Stimulated activated CD8-positive, alpha-beta memory T cell treated with anti-CD3 and anti-CD28 coated beads, Interleukin-4, amount 100 ng/mL, for 24 hours (primary cell): Measurements from ENCODE around the gene ANXA1.
"Not testable (repeated sequence)": the region's sequence is repeated elsewhere in the genome, so short reads cannot be mapped to it uniquely, and the experiment has no call there.

Experiments used
- DNase-seq: peaks from one replicate; pipeline ENCODE4 v3.0.0-alpha.2; 2020; ENCODE audit warnings: low read depth

Gene ANXA1

DNA sequence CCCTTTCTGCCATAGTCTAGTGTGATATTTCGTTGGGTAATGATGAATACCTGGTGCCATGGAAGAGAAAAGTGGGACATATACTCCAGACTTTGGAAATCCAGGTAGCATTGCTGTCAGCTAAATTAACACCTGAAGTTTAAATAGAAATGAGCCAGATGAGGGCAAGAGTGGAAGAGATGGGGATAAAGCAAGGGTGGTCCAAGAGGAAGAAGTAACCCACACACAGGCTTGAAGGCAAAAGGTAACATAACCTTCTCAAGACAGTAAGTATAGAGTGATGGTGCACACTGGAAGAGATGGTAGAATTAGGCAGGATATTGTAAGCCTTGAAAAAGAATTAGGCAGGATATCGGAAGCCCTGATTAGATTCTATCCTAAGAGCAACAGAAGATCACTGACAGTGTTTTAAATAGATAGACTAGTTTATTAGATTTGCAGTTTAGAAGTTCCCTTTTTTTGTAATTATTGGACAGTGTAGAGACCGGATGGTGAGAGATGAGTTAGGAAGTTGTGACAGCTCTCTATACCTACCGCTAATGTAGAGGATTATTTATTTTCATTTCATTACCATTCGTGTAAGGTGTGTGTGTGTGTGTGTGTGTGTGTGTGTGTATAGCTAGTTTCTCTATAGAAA is 16.8 kb downstream of the ANXA1 start:
- DNase-seq, result no peak

DNA sequence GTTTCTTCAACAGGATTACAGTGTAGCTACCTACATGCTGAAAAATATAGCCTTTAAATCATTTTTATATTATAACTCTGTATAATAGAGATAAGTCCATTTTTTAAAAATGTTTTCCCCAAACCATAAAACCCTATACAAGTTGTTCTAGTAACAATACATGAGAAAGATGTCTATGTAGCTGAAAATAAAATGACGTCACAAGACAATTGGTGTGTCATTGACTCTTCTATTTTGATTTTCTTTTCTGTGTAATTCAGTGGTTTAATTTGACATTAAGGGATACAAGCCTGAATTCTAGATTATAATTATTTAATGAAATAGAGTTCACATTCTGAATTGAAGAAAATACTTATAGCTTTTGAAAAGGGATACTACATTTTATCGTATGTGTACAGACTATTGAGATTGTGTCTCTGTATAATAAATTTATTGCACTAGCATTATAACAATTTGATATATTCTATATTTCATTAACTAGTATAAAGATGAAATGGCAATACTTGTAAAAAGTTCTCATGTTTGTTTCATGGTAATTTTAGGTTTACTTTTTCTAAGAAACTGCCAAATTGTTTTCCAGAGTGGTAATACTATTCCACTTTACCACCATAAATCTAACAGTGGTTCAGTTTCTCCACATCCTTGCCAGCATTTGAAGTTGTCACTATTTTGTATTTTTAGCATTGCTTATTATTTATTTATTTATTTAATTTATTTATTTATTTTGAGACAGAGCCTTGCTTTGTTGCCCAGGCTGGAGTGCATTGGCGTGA is 18.7 kb downstream of the ANXA1 start:
- no peak for DNase-seq

DNA sequence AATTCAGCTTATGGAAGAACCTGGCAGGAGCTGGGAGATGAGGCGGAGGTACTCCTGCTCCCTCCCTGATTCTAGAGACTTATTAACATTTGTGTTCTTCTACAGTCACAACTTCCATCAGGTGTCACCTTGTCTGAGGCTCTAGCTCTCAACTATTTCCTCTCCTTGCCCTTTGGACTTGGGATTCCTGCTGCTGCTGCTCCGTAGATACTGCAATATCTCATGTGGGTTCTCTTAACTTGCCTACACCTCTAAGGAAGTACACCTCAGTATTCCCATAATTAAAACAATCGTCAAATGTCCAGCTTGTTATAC is 21.2 kb downstream of the ANXA1 start:
- no peak for DNase-seq

DNA sequence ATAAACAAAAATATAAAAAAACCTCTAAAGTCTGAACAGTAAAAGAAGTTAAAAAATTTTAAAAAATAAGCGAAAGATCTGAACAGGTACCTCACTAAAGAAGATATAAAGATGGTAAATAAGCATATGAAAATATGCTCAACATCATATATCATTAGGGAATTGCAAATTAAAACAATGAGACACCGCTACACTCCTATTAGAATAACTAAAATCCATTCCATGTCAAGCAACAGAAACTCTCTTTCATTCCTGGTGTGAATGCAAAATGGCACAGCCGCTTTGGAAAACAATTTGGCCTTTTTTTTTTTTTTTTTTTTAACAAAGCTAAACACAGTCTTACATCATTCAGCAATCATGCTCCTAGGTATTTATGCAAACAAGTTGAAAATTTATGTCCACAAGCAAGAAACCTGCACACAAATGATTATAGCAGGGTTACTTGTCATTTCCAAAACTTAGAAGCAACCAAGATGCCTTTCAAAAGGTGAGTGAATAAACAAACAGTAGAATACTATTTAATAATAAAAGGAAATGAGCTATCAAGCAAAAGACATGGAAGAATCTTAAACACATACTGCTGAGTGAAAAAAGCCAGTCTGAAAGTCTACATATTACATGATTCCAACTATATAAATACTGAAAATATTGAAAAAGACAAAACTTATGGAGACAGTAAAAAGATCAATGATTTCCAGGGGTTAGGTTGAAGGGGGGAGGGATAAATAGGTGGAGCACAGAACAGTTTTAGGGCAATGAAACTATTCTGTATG is 22.1 kb downstream of the ANXA1 start:
- no peak for DNase-seq

DNA sequence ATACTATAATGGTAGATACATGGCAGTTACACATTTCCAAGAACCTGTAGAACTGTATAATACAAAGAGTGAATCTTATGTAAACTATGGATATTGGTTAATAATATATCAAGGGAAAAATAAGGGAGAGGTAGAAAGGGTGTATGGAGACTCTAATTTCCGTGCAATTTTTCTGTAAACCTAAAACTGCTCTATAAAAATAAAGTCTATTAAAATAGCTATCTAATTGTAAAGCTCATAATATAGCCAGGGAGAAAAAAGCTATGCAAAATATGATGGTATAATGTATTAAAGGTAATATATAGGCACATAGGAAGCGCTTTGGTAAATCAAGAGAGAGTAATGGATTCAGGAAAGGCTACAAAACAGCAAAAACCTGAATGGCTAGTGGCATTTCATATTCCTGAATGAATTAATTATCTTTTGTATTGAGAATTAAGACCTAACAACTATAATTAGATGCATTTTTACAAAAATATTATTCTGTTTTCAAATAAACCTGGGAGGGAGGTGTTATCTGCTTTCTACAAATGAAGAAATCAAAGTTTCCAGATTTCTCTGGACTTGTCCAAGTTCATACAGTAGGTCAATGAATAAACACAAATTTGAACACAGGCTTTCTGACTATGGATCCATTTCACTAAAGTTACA is 22.8 kb downstream of the ANXA1 start:
- no peak for DNase-seq

DNA sequence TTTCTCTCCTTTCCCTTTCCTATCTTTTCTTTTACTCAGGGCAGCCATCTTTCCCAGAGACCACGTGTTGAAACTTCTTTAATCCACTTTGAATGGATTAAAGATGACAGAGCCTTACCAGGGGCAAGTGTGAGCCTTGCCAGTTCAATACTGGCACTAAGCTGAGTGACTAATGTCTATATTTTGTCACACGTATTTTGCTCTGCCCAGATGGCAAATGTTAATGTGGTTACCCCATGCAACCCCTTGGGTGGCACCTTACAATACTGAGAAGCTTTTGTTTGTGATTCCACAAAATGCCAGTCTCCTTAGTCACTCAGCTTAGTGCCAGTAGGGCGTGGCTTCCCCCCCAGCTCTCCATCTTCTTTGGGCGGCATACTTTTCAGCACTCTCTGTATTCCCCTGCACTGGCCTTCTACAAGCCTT is 24.8 kb downstream of the ANXA1 start:
- DNase-seq, result no peak

DNA sequence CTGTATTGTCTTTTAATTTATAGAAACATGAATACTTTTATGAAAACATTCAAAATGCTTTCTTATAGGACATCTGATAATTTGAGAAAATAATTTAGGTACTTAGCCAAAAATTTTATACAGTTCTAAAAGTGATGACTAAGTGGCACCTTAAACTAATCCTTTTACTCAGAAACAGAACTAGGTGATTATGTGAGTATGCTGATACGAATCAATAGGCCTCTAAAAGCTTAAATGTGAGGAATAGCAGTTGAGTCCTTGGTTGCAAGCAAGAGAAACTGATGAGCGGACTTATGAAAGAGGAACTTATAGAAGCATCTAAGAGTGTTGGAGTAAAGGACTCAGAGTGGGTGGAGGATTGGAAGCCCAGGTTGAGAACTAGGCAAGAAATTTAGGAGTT is 26.4 kb downstream of the ANXA1 start:
- DNase-seq, result no peak

DNA sequence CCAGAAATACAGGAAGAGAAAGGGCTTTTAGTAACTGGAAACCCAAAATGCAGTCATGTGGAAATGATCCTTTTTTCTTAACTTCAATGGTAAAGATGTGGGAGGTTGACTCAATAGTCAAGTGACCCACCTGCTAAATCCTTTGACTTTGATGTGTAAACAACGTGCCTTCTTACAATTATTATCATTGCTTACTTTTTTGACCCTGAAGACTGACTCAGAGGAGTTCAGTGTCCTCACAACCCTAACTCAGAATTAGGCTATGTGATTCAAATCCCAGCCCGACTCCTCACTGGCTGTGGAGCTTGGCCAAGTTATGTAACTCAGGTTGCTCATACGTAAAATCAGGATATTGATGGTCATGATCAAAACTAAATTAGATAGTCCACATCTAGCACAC is 27.9 kb downstream of the ANXA1 start:
- DNase-seq, result no peak

DNA sequence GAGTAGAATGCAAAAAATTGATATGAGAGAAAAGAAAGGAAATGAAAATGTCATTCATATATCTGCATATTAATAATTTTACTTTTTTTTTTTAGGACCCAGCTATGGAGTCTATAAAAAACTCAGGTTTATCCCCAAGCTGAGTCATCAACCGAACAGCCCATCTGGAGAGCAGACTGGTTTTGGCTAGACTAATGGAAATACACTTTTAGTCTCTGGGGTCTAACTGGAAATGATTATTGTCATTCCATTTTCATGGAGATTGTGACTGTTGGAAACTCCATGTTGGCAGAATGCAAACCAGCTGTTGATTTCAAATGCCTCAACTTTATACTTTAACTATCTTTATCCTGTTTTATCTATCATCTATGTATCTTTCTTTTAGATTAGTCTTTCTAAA is 28.7 kb downstream of the ANXA1 start:
- no peak for DNase-seq

DNA sequence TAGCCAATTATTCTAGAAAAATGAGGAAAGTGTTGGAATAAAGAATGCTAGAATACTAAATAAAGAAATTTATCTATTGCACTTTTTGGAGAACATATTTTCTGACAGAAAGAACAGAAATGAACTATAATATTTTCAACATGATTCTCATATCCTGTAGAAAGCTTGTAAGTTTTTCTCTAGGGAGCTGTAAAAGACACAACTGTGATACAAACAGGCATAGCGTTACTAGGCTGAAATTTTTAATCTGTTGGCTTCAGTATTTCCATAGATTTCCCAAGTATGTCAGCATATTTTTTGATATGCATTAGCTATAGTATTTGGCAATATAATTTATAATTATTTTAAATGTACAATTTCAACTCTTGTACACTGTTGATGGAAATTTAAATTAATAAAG is 31.3 kb downstream of the ANXA1 start:
- DNase-seq, result no peak

DNA sequence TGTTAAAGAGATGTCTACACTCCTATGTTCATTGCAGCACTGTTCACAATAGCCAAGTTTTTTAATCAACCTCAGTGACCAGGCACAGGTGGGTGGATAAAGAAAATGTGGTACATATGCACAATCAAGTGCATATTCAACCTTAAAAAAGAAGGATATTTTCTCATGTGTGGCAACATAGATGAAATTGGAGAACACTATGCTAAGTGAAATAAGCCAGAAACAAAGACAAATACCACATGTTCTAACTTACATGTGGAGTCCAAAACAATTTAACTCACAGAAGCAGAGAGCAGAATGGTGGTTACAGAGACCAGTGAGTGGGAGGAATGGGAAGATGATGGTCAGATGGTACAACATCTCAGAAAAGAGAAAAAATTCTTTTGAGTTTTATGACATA is 31.8 kb downstream of the ANXA1 start:
- no peak for DNase-seq

DNA sequence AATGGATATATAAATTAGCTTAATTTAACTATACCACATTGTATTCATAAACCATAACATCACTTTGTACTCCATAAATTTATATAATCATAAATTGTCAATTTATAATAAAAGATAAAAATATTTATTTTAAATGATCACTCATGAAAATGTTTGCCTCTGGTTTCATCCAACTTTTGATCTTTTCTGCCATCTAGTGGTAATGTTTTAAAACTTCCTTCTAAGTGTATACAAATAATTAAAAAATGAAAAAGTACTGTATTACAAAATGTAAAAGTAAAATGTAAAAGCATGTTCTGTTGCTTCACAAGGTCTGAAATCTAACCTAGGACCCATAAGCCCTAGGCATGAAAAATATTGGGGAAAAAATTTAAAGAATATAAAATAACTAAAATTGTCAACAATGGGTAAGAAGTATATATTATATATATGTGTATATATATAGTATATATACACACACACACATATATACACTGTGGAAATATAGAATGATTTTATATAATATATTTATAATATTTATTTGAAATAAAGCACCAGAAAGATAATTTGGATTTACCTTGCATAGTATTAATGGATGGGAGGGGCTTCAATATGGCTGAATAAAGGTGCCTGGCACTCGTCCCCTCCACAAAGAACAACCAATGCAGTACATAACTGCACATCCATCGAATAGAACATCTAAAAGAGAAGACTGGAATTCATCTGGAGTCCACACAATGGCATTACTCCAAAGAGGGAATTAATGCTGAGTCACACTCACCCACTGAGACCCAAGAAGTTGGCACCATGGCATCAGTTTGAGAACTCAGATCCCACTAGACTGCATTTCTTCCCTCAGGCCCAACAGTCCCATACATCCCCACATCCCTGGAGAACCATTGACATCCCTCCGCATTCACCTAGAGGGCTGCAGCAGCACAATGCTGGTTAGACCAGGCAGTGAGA is 32.5 kb downstream of the ANXA1 start:
- DNase-seq, result no peak

DNA sequence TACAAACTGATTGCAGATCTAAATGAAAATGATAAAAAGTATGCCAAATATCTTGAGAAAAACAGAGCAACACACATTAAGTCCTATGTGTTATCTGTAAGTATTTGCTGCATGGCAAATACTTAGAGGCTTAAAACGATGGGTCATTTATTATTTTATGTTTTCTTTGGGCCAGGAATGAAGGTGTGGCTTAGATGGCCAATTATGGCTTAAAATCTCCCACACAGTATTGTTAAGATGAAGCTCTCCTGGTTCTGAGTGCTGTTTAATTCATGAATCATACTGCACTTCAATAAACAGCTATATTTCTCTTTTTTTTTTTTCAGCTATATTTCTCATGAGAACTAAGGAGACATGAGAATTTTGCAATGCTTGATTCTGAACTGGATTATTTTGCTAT is 39.4 kb downstream of the ANXA1 start:
- DNase-seq, result not testable (repeated sequence)

DNA sequence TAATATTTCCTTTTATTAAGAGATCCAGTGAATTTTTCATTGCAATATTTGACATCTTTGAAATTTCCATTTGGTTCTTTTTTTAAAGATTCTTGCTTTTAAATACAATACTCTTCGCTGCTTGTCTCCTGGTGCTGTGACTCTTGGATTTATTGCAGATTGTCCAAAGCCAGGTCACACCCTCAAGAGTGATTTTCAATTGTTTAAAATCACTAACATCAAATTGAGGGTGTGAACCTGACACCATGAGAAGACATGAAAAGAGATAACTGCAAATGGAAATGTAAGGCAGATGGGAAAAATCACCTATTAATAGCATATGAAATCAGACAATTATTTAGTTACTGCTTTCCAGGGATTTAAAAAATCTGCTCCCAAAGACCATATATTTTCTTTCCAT is 42.6 kb downstream of the ANXA1 start:
- DNase-seq, result no peak

DNA sequence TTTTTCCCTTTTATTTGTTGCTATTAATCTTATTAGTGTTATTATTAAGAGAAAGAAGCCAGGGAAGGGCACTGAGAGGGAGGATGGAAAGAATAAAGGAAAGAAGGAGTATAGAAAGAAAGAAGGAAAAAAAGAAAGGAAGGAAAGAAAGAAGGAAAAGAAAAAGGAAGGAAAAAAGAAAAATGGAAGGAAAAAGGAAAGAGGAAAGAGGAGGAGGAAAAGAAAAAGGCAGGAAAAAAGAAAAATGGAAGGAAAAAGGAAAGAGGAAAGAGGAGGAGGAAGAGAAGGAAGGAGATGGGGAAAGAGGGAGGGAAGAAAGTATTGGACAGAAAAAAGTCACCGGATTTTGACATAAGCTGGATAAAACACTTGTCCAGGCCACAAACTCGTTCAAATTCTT is 47.8 kb downstream of the ANXA1 start:
- DNase-seq, result no peak

DNA sequence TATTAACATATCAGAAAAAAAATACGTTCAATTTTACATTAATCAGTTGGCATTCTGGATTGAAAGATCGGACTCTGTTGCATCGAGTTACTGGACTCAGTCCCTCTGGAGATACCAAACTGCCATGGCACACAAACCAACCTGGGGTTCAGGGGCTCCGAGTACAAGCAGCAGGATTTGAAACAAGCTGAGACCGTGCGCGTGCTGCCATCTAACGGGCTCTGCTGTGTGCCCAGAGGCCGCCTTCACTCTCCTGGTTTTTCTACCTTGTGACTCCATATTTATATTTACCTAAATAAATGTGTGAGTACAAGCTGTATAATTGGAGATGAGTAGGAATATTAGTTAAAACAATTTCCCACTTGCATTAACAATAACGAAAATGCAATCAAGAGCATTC is 48.2 kb downstream of the ANXA1 start:
- DNase-seq, result no peak

DNA sequence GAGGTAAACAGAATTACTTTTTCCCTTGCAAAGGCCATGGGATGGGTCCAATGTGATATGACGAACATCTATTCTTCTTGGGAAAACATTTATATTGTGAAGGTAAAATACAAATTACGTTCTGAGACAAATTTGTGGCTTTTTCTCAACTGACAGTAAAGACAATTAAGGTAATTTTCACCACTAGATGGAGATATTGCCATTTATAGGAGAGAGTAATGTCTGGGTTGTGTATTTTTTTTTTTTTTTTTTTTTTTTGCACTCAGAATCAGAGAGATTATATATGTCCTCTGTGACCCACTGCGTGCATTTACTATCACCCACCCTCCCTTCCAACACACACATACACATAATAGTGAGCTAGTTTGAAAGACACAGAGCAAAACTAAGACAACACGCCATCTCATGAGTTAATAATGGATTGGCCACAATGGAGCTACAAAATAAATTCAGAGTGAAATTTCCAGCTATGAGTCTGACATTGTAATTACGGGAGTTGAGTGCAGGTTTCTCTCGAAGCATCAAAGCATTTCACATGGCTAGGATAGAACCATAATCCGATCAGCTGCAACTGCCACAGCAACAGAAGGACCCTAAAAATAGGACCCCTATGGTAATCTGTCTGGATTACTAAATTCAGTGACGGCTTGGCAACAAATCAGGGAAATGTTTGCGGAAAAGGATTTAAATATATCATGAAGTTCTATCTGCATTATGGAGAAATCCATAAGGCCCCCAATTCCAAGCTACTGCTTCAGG is 49.2 kb downstream of the ANXA1 start:
- DNase-seq, result no peak

DNA sequence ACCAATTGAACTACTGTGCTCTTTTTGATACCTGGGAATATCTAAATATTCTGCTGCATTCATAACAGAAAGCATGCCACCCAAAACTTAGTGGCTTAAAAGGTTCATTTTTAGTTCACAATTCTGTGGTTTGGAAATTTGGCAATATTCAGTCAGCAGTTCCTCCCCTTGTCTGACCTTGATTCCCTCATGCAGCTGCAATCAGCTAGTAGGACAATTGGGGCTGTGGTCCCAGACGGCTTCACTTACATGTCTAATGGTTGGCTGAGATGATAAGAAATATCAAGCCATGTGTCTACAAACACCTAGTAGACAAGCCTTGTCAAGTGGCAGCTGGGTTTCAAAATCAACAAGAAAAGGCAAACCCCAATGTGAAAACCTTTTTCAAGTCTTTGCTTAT is 51.3 kb downstream of the ANXA1 start:
- no peak for DNase-seq

DNA sequence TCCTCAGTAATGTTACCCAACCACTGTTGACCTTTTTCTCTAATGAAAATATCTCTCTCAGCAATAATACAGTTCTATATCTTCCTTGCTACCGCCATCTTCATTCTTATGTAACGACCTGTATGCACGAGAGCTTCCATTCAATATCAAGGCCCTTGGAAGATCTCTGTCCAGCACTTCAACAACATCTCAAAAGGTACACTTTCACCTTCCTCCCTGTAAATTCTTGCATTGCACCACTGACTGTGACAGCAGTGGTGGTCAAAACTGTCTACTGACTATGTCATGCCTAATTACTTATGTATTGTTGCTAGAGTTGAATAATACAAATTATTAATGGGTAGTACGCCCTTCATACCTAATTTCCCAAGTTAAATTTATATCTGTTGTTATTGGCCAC is 53.3 kb downstream of the ANXA1 start:
- no peak for DNase-seq

DNA sequence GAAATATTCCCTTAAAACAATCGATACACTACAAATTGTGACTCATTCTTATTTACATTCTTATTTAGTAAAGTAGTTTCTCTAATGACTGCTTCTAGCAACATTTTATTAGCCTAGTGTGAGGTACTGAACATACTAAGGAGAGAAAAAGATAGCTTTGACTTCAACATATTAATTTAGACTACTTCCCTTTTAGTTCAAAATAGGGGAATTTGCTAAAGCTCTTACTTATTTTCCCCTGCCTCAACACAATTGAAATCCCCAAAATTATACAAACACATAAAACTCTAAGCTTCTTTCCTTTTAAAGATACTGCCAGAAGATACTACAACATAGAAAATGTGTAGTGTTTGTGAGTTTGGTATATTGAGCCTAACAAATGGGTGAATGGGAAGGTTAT is 55.2 kb downstream of the ANXA1 start:
- DNase-seq, result no peak
